Activated T-cell treated with anti-CD3 and anti-CD28 coated beads, Interleukin-2, amount 50 U/mL, for 72 hours (primary cell): ENCODE results near the gene HES5. TPM values are rescaled to one million over a fixed set of nuclear protein-coding genes. Genes with fewer than 3 reads are reported as not detected.
"Not testable (repeated sequence)": the region's sequence is repeated elsewhere in the genome, so short reads cannot be mapped to it uniquely, and the experiment has no call there.

Experiments used
- ATAC-seq, 2 donors: fragments of 150-1000 bp; cut with Tn5 transposase; replicated peaks in 1 of 2; 2 replicates each; pipeline ENCODE4 v1.10.0; 2021; ENCODE audit warnings: moderate library complexity in 2 of 2, mild to moderate bottlenecking in 1 of 2
- DNase-seq, 2 donors: peaks; one replicate each; pipeline ENCODE4 v3.0.0; 2021 to 2022; ENCODE audit warnings: mixed read lengths in 1 of 2
- H3K27ac Mint-ChIP-seq: one replicate; pipeline ENCODE4 v1.8.0; 2022; ENCODE audit warnings: mild to moderate bottlenecking, moderate library complexity, mixed read lengths
- H3K27me3 Mint-ChIP-seq: one replicate; pipeline ENCODE4 v1.8.0; 2022; ENCODE audit warnings: low read depth, mixed read lengths
- H3K36me3 Mint-ChIP-seq, 2 donors: one replicate each; pipeline ENCODE4 v1.8.0; 2022; ENCODE audit warnings: mixed read lengths in 2 of 2, mild to moderate bottlenecking in 1 of 2; ENCODE audit not compliant: insufficient read depth in 2 of 2
- H3K4me1 Mint-ChIP-seq: one replicate; pipeline ENCODE4 v1.8.0; 2022; ENCODE audit warnings: low read depth, mixed read lengths
- H3K4me3 Mint-ChIP-seq, 2 donors: one replicate each; pipeline ENCODE4 v1.8.0; 2022; ENCODE audit warnings: mild to moderate bottlenecking in 2 of 2, mixed read lengths in 2 of 2, moderate library complexity in 2 of 2
- H3K9me3 Mint-ChIP-seq, 2 donors: one replicate each; pipeline ENCODE4 v1.8.0; 2022; ENCODE audit warnings: mixed read lengths in 2 of 2
- total RNA-seq, 2 donors: library from RNA; stranded (reverse); gene quantifications; one replicate each; pipeline ENCODE4 v1.2.3, GENCODE V29; 2022

Gene HES5
- under 1 TPM in 1 of 2 donors, not detected in 1; 0.49 TPM for total RNA-seq

DNA sequence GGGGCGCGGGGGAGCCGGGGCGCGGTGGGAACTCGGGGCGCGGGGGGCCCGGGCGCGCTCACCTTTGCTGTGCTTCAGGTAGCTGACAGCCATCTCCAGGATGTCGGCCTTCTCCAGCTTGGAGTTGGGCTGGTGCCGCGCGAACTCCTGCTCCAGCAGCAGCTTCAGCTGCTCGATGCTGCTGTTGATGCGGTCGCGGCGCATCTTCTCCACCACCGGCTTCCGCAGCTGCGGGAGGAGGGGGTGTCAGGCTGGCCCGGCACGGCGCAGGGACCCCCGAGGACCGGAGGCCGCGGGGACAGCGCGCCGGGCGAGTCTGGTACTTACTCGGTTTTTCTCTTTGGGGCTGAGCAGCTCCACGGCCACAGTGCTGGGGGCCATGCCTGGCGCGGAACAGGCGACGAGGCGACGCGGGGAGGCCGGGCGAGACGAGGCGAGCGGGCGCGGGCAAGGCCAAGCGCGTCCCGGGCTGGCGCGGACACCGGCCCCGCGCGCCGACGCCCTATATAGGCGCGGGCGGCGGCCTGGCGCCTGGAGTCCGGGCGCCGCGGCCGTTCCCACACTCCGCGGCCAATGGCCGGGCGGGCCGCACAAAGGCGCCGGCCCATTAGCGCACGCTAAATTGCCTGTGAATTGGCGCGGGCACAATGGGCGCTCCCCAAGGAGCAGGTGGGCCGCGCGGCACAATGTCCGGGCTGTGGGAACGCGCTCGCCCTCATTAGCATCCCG is at the start of gene HES5:
Gene HES5 (minus strand): TSS at position 480 of the 729 bp plus-strand sequence. CDS start 99 bp downstream, at position 381.
- Mint-ChIP-seq H3K27ac (peak within 1 kb of the TSS; percentile 77), H3K27me3 (no peaks in the 10 kb centered on the region), H3K36me3 (no peaks in the 10 kb centered on the region), H3K4me1 (peaks cover 20% of the 10 kb centered on the region), H3K4me3 (peak within 1 kb of the TSS; percentile 84 to 89), H3K9me3 (no peaks in the 10 kb centered on the region)
- no peak for DNase-seq
- ATAC-seq, result no peak

GRCh38 chr1:2578758-2579118 is 48.7 kb upstream of the HES5 start:
- H3K27me3 Mint-ChIP-seq, result no peaks in the 10 kb centered on the region
- peaks cover 2 to 10% of the 10 kb centered on the region in 2 donors for H3K9me3 Mint-ChIP-seq
- H3K27ac Mint-ChIP-seq, result peak overlapping the region; percentile 90
- DNase-seq (no peak), ATAC-seq (no peak)
- peak overlapping the region; percentile 64 to 74 for H3K4me3 Mint-ChIP-seq
- peaks cover 74% of the 10 kb centered on the region for H3K4me1 Mint-ChIP-seq
- H3K36me3 Mint-ChIP-seq, result peaks cover 9% of the 10 kb centered on the region in 2 donors

GRCh38 chr1:2577565-2578075 is 47.6 kb upstream of the HES5 start:
- Mint-ChIP-seq H3K9me3 (peaks cover 11 to 19% of the 10 kb centered on the region in 2 donors), H3K27ac (peak overlapping the region; percentile 90), H3K4me3 (peak overlapping the region; percentile 64 to 74), H3K36me3 (peaks cover 17 to 20% of the 10 kb centered on the region in 2 donors), H3K4me1 (peaks cover 63% of the 10 kb centered on the region)
- ATAC-seq, result peak; percentile 58 to 62
- peak; percentile 37 to 54 for DNase-seq
- not testable (repeated sequence) for H3K27me3 Mint-ChIP-seq

DNA sequence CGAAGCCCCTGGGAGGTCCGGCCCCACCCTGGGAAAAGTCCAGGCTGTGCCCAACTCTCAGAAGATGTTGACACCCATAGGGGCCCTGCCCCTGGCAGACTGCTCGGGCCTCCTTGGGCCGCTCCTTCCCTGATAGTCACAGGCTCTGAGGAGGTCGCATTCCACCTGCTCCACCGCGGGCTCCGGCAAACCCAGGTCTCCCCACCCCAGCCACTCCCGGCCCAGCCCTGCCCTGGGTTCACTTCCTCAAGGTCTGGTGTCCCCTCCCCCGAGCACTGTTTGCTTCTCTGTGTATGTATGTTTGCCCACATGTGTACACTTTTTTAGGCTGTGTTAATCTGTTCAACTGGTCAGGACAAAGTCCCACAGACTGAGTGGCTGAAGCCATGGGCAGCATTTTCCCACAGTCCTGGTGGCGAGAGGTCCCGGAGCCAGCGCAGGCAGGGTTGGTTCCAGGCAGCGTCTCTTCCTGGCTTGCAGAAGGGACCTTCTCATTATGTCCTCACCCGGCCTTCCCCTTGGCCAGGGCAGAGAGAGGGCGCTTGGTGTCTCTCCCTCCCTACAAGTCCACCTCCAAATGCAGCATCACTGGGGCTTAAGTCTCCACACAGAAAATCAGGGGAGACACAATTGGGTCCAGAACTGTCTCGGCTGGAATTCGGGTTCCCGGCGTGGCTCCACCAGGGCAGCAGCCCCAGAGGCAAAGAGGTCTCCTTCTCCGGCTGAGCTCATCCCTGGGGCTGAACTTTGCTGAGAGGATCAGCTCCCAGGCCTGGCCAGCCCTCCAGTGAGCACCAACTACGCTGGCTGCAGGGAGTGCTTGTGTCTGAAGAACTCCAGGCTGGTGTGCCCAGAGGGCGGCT is 46.0 kb upstream of the HES5 start:
- no peak for DNase-seq
- Mint-ChIP-seq H3K4me1 (peaks cover 47% of the 10 kb centered on the region), H3K36me3 (peaks cover 20% of the 10 kb centered on the region in 2 donors), H3K4me3 (peak overlapping the region; percentile 21 to 43), H3K27ac (no peak overlapping the region), H3K9me3 (peaks cover 13 to 21% of the 10 kb centered on the region in 2 donors), H3K27me3 (no peaks in the 10 kb centered on the region)
- ATAC-seq, result no peak

GRCh38 chr1:2574350-2574749 is 44.3 kb upstream of the HES5 start:
- Mint-ChIP-seq H3K4me1 (peaks cover 33% of the 10 kb centered on the region), H3K27ac (peak overlapping the region; percentile 13), H3K36me3 (peaks cover 20 to 22% of the 10 kb centered on the region in 2 donors), H3K9me3 (peaks cover 13 to 21% of the 10 kb centered on the region in 2 donors), H3K27me3 (no peaks in the 10 kb centered on the region), H3K4me3 (no peak overlapping the region)
- ATAC-seq (no peak), DNase-seq (no peak)

- H3K4me1 Mint-ChIP-seq, result peaks cover 23% of the 10 kb centered on the region
- ATAC-seq (no peak), DNase-seq (no peak)
- peaks cover 19 to 20% of the 10 kb centered on the region in 2 donors for H3K36me3 Mint-ChIP-seq
- H3K27ac Mint-ChIP-seq, result peak overlapping the region; percentile 13
- H3K4me3 Mint-ChIP-seq, result no peak overlapping the region
- H3K27me3 Mint-ChIP-seq, result no peaks in the 10 kb centered on the region
- peaks cover 13 to 19% of the 10 kb centered on the region in 2 donors for H3K9me3 Mint-ChIP-seq
Measured at GRCh38 chr1:2573250-2573920, 43.3 kb upstream of the HES5 start.

DNA sequence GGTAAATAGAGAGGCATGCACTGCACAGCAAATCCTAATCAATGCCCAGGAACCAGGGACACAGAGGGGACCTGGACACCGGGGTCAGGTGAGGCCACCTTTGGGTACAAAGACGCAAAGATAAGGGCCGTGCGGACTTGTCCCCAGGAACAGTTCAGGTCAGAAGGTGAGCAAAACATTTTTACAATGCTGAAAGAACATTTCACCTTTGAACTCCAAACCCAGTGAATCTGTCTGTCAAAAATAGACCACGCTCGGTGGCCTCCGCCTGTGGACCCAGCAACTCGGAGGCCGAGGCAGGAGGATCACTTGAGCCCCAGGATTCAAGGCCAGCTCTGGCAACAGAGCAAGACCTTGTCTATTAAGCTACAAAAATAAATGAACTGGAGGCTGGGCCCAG is 41.3 kb upstream of the HES5 start:
- peaks cover 19 to 20% of the 10 kb centered on the region in 2 donors for H3K36me3 Mint-ChIP-seq
- ATAC-seq, result no peak
- no peak overlapping the region for H3K27ac Mint-ChIP-seq
- H3K4me3 Mint-ChIP-seq, result no peak overlapping the region
- peaks cover 13 to 19% of the 10 kb centered on the region in 2 donors for H3K9me3 Mint-ChIP-seq
- no peaks in the 10 kb centered on the region for H3K27me3 Mint-ChIP-seq
- H3K4me1 Mint-ChIP-seq, result peaks cover 5% of the 10 kb centered on the region
- no peak for DNase-seq

DNA sequence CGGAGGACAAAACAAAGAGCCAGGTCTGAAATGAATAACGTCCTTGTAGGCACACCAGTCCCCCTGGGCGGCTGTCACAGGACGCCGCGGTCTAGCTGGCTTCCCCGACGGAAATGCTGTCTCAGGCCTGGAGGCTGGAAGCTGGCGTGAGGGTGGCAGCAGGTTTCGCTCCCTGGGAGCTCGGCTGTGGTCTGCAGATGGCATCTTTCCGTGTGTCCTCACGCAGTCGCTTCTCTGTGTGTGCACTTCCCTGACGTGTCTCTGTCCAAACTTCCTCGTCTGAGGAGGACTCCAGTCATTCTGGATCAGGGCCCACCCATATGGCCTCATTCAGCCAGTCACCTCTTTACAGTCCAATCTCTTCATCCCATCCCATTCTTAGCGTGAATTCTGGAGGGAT is 40.3 kb upstream of the HES5 start:
- Mint-ChIP-seq H3K27ac (no peak overlapping the region), H3K27me3 (no peaks in the 10 kb centered on the region), H3K4me1 (no peaks in the 10 kb centered on the region), H3K9me3 (peaks cover 13 to 19% of the 10 kb centered on the region in 2 donors), H3K4me3 (no peak overlapping the region), H3K36me3 (peaks cover 19 to 20% of the 10 kb centered on the region in 2 donors)
- DNase-seq (no peak), ATAC-seq (no peak)

GRCh38 chr1:2569703-2570102 is 39.6 kb upstream of the HES5 start:
- H3K4me1 Mint-ChIP-seq, DNase-seq, H3K4me3 Mint-ChIP-seq, H3K27me3 Mint-ChIP-seq, ATAC-seq, H3K27ac Mint-ChIP-seq: not testable (repeated sequence)
- peaks cover 13 to 19% of the 10 kb centered on the region in 2 donors for H3K9me3 Mint-ChIP-seq
- H3K36me3 Mint-ChIP-seq, result peaks cover 19 to 20% of the 10 kb centered on the region in 2 donors

GRCh38 chr1:2569060-2569459 is 39.0 kb upstream of the HES5 start:
- Mint-ChIP-seq H3K4me3 (no peak overlapping the region), H3K27me3 (no peaks in the 10 kb centered on the region), H3K27ac (no peak overlapping the region), H3K9me3 (peaks cover 13 to 14% of the 10 kb centered on the region in 2 donors), H3K4me1 (peaks cover 5% of the 10 kb centered on the region), H3K36me3 (peaks cover 17% of the 10 kb centered on the region in 2 donors)
- no peak for ATAC-seq
- DNase-seq, result no peak

- not testable (repeated sequence) for DNase-seq, H3K4me3 Mint-ChIP-seq, H3K36me3 Mint-ChIP-seq, H3K27ac Mint-ChIP-seq, H3K4me1 Mint-ChIP-seq, H3K9me3 Mint-ChIP-seq, H3K27me3 Mint-ChIP-seq
- ATAC-seq, result peak in 1 of 2 donors; percentile 22
Measured at GRCh38 chr1:2568187-2568816, 38.2 kb upstream of the HES5 start.

- ATAC-seq, result peak in 1 of 2 donors; percentile 17
- Mint-ChIP-seq H3K4me3 (no peak overlapping the region), H3K27ac (no peak overlapping the region), H3K9me3 (no peaks in the 10 kb centered on the region), H3K4me1 (peaks cover 5% of the 10 kb centered on the region), H3K27me3 (no peaks in the 10 kb centered on the region), H3K36me3 (peaks cover 0 to 2% of the 10 kb centered on the region in 2 donors)
- no peak for DNase-seq
Measured at GRCh38 chr1:2567083-2567679, 37.1 kb upstream of the HES5 start.
